ENCODE measurements around the gene LRP1B. TPM values are rescaled to one million over a fixed set of nuclear protein-coding genes. Genes with fewer than 3 reads are reported as not detected.

Gene LRP1B
- total RNA-seq, 8 experiments from 2014 or later: 0.04 to 31.2 (median 11.5) TPM

DNA sequence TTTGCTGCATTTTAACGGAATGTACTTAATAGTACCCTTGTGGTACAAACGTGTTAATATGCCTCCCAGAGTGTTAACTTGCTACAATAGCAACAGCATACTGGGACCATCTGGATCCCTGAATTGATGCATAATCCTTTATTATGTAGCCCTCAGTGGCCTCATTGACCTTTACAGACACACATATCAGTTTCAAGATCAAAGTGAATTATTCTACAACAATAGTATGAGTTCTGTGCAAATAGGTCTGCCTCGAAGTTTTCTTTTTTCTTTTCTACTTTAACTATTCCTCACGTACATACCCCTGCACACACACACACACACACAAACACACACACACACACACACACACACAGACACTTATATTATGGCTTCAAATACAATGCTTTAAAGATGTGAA is 1622.1 kb downstream of the LRP1B start:
- no peak overlapping the region for H3K4me3 ChIP-seq
- WGBS, 10 experiments: 0 to 67% (median 34%) methylated on average over 1 to 4 of the region's 4 CpGs; no CpG with 5 or more reads in 2 of the 10 experiments
- peaks cover 0 to 12% of the 10 kb centered on the region in 2 donors for H3K4me1 ChIP-seq (replicated peaks in 1 of 2)
- in situ Hi-C loops (cut with MboI; ENCODE audit: low pct_unique_long_range_greater_than_20kb in 2 of 9, low sequenced_read_pairs in 9 of 9, unreplicated experiment in 9 of 9): no loop called here
- H3K27ac ChIP-seq: no peak overlapping the region
- ATAC-seq (replicated peaks in 6 of 8): no peak

DNA sequence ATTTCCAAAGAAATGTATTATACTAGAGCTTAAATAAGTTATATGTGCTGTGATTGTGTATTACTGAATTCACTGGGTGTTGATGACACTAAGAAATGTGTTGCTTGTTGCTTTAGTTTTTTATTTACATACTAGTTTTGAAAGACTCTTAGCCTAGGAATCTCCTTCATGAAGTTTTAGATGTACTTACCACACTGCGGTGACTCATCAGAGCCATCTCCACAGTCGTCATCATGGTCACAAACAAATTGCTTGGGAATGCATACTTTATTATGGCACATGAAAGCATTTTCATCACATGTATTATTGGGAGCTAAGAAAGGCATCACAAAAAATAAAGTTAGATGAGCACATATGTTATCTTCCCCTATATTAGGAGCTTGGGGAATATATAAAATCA is 1624.2 kb downstream of the LRP1B start:
- ATAC-seq (replicated peaks in 6 of 8): peak in 3 of 8 experiments; percentile 35 to 73 (median 59)
- 47 to 100% (median 76%) methylated on average over 1 to 2 of the region's 2 CpGs; no CpG with 5 or more reads in 2 of the 10 experiments for whole genome bisulfite sequencing, 10 experiments
- in situ Hi-C loops (cut with MboI; ENCODE audit: low pct_unique_long_range_greater_than_20kb in 2 of 9, low sequenced_read_pairs in 9 of 9, unreplicated experiment in 9 of 9): no loop called here
- H3K4me1 ChIP-seq (replicated peaks in 1 of 2): peaks cover 0 to 12% of the 10 kb centered on the region in 2 donors
- no peak overlapping the region for H3K4me3 ChIP-seq
- no peak overlapping the region for H3K27ac ChIP-seq

DNA sequence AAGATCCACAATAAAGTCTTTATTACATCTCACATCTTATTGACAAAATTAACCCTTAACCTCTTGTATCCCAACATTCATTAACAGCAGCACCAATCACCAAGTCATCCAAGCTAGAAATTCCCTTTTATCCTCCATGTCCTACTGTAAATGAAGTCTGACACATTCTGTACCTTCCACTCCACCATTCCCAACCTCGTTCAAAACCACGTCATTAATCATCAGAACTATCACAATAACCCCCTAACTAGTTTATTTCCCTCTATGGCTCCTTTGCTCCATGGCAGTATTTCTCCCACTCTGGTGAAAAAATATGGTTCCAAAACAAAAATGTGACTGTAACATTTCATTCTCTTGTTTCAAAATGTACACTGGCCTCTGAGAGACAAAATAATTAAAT is 1626.2 kb downstream of the LRP1B start:
- peaks cover 0 to 12% of the 10 kb centered on the region in 2 donors for H3K4me1 ChIP-seq (replicated peaks in 1 of 2)
- no peak overlapping the region for H3K27ac ChIP-seq
- WGBS, 10 experiments: 0 to 100% (median 80%) methylated on average over 1 to 2 of the region's 2 CpGs; no CpG with 5 or more reads in 3 of the 10 experiments
- in situ Hi-C loops (cut with MboI; ENCODE audit: low pct_unique_long_range_greater_than_20kb in 2 of 9, low sequenced_read_pairs in 9 of 9, unreplicated experiment in 9 of 9): no loop called here
- no peak for ATAC-seq (replicated peaks in 6 of 8)
- no peak overlapping the region for H3K4me3 ChIP-seq

DNA sequence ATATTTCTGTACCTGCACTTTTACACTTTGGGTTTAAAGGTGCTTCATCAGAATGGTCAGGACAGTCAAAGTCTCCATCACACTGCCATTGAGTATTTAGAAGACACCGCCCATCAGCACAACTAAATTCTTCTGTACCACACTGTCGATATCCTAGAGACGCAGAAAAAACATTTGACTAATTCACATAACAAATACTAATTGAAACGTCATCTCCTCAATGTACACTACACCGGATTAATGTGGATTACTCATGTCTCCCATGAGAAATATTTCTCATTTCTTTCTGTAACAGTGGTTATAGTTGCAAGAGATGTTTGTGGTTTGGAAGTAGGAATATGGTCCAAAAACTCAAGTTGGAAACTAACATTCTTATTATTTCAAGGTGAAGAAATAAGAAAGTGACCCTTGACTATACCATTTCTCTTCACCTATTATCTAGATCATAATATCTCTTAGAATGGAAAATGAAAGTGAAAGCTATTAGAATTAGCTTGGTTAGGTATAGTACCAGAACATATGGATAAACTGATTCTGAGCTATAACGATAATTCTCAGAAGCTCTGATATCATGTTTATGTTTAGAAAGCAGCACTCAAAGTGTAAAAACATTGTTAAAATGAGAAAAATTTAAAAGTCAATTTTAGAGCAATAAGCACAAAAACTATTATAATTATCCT is 1627.7 kb downstream of the LRP1B start:
- ATAC-seq (replicated peaks in 6 of 8): peak in 1 of 8 experiments; percentile 38
- Histone ChIP-seq H3K4me1 (replicated peaks in 1 of 2) (no peaks in the 10 kb centered on the region), H3K27ac (no peak overlapping the region), H3K4me3 (no peak overlapping the region)
- 33 to 100% (median 71%) methylated on average over 1 to 6 of the region's 6 CpGs for WGBS, 10 experiments
- in situ Hi-C loops (cut with MboI; ENCODE audit: low pct_unique_long_range_greater_than_20kb in 2 of 9, low sequenced_read_pairs in 9 of 9, unreplicated experiment in 9 of 9): no loop called here

DNA sequence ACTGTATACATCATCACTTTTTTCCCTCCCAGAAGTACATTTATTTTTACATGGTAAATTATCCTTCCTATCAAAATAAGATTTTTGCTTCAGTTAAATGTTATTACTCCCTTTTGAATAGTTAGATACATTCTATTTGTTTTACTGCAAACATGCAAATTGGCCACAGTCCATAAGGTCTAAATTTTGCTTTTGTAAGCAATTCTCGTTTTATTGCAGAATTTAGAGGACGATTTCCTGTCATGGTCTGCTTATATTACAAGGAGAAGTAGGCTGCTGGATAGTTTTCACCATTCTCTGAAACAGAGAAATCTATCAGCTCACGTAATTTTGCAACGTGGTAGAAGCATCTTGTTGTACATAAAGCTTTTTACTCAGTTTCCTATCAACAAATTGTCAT is 1632.5 kb downstream of the LRP1B start:
- H3K4me3 ChIP-seq: no peak overlapping the region
- ATAC-seq (replicated peaks in 6 of 8): no peak
- in situ Hi-C loops (cut with MboI; ENCODE audit: low pct_unique_long_range_greater_than_20kb in 2 of 9, low sequenced_read_pairs in 9 of 9, unreplicated experiment in 9 of 9): no loop called here
- WGBS, 10 experiments: 17 to 91% (median 61%) methylated on average over 2 to 4 of the region's 4 CpGs
- no peak overlapping the region for H3K27ac ChIP-seq
- H3K4me1 ChIP-seq (replicated peaks in 1 of 2): no peaks in the 10 kb centered on the region

DNA sequence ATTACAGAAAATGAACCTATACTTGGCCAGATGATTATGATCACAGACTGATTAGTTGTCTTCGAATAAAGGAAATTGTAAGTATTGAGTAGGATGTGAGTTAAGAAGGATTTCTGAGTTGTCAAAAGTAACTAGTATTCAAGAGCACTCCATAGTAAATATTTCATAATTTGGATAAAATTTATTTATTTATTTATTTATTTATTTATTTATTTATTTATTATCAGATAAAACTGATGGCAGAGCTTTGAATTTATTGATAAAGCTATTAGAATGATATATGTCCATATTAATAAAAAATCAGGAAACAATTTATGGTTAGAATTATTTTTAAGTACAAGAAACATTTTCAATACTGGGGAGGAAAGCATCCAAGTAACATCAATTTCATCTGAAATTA is 1634.1 kb downstream of the LRP1B start:
- no peak for ATAC-seq (replicated peaks in 6 of 8)
- Histone ChIP-seq H3K4me3 (no peak overlapping the region), H3K27ac (no peak overlapping the region), H3K4me1 (replicated peaks in 1 of 2) (no peaks in the 10 kb centered on the region)
- WGBS, 10 experiments: 75 to 100% (median 100%) methylated on average over 1 of the region's 1 CpG; no CpG with 5 or more reads in 2 of the 10 experiments
- in situ Hi-C loops (cut with MboI; ENCODE audit: low pct_unique_long_range_greater_than_20kb in 2 of 9, low sequenced_read_pairs in 9 of 9, unreplicated experiment in 9 of 9): no loop called here

DNA sequence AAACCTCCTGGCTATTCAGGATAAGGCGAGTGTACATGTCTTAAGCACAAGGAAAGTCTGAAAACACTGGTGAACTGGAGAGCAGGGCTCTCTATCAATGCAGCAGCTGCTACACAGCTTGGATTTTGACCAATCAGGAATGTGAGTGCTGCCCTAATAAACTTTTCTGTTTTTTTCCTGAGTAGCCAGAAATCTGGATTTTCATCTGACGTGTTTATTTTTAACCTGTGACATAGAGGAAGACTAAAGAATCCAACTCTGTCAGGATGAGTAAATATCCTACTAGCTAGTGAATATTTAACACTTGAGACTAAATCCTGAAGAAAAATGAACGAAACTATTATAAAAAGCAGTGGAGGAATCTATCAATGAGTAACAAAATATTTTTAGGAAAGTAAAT is 1638.9 kb downstream of the LRP1B start:
- Histone ChIP-seq H3K4me3 (no peak overlapping the region), H3K27ac (no peak overlapping the region), H3K4me1 (replicated peaks in 1 of 2) (no peaks in the 10 kb centered on the region)
- 19 to 100% (median 88%) methylated on average over 1 to 3 of the region's 3 CpGs; no CpG with 5 or more reads in 1 of the 10 experiments for WGBS, 10 experiments
- ATAC-seq (replicated peaks in 6 of 8): no peak
- in situ Hi-C loops (cut with MboI; ENCODE audit: low pct_unique_long_range_greater_than_20kb in 2 of 9, low sequenced_read_pairs in 9 of 9, unreplicated experiment in 9 of 9): no loop called here

DNA sequence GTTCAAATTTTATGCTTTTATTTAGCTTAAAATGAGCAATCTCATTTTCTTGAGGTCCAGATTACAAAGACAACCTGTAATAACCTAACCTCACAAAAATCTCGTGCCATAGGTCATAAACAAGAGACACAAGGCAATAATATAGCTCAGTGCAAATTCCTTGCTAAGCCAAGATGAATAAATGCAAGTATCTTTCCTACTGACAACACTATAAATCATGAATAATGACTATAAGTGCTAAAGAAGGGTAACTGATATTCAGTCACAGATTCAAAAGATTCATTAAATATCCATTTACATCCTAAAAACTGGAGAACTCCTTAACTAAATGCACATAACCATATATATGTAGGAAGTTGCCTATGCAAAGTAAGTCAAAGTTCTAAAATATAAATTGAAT is 1641.6 kb downstream of the LRP1B start:
- in situ Hi-C loops (cut with MboI; ENCODE audit: low pct_unique_long_range_greater_than_20kb in 2 of 9, low sequenced_read_pairs in 9 of 9, unreplicated experiment in 9 of 9): no loop called here
- no peak overlapping the region for H3K27ac ChIP-seq
- peak in 3 of 8 experiments; percentile 35 to 91 (median 68) for ATAC-seq (replicated peaks in 6 of 8)
- H3K4me3 ChIP-seq: no peak overlapping the region
- H3K4me1 ChIP-seq (replicated peaks in 1 of 2): no peaks in the 10 kb centered on the region
- 0 to 88% (median 58%) methylated on average over 1 of the region's 1 CpG; no CpG with 5 or more reads in 2 of the 10 experiments for WGBS, 10 experiments

DNA sequence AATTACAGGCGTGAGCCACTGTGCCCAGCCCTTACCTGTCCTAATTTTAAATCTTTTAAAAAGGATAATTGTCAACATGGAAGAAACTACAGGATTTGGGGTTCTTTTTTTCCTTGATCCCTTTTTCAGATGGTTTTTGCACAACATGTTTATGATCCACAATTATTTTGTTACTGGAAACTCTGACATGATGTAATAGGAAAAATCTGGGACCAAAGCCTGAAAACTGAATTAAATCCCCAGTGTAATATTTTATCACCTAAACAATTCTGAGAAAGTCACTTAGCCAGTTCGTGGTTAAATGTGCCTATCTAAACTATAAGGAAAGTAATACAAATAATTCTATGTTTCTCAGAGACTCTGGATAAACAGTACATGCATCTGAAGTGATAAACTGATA is 1649.7 kb downstream of the LRP1B start:
- WGBS, 10 experiments: 43 to 100% (median 79%) methylated on average over 1 to 2 of the region's 2 CpGs; no CpG with 5 or more reads in 1 of the 10 experiments

DNA sequence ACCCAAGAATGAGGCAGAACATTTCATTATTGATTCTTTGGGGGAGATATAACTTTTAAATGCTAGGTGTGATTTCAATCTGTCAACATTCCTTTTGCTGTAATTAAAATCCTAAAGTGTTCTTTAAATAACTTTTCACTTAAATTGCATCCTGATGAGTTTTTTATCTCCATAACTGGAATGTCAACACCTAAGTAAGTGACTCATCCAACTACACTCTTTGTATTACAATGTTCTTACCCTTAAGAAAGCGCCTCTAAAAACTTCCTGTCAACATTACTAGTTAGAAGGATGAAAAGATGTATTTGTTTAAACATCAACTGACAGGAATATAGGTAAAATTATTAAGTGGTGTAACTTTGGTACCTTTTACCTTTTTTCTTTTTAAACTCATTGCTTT is 1657.0 kb downstream of the LRP1B start:
- H3K27ac ChIP-seq: no peak overlapping the region
- H3K4me3 ChIP-seq: no peak overlapping the region
- in situ Hi-C loops (cut with MboI; ENCODE audit: low pct_unique_long_range_greater_than_20kb in 2 of 9, low sequenced_read_pairs in 9 of 9, unreplicated experiment in 9 of 9): no loop called here
- no peaks in the 10 kb centered on the region for H3K4me1 ChIP-seq (replicated peaks in 1 of 2)
- WGBS, 10 experiments: 20 to 100% (median 88%) methylated on average over 1 of the region's 1 CpG; no CpG with 5 or more reads in 1 of the 10 experiments
- no peak for ATAC-seq (replicated peaks in 6 of 8)

More for the DNA sequence above, 1649.7 kb downstream of the LRP1B start:
- Histone ChIP-seq H3K4me3 (no peak overlapping the region), H3K27ac (no peak overlapping the region), H3K4me1 (replicated peaks in 1 of 2) (peaks cover 0 to 4% of the 10 kb centered on the region in 2 donors)
- in situ Hi-C loops (cut with MboI; ENCODE audit: low pct_unique_long_range_greater_than_20kb in 2 of 9, low sequenced_read_pairs in 9 of 9, unreplicated experiment in 9 of 9): no loop called here
- no peak for ATAC-seq (replicated peaks in 6 of 8)

DNA sequence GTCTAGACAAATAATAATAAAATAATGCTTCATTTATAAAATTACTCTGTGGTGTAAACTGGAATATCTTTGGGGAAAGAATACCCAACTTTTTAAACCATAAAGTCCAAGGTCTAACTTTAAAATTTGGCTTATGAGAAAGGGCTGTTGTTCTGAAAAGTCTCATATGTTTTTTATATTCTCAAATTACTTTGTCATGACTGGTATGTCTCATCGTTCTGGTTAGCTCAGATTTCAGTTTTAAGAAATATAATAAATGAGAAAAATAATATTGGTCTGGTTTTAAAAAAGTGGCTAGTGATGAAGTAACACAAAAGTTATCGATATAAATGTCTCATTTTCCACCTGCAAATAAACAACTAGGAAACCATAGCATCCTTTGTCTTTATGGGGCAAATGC is 1658.1 kb downstream of the LRP1B start:
- Histone ChIP-seq H3K27ac (no peak overlapping the region), H3K4me1 (replicated peaks in 1 of 2) (no peaks in the 10 kb centered on the region), H3K4me3 (no peak overlapping the region)
- 0 to 100% (median 64%) methylated on average over 1 to 2 of the region's 2 CpGs; no CpG with 5 or more reads in 1 of the 10 experiments for WGBS, 10 experiments
- no peak for ATAC-seq (replicated peaks in 6 of 8)
- in situ Hi-C loops (cut with MboI; ENCODE audit: low pct_unique_long_range_greater_than_20kb in 2 of 9, low sequenced_read_pairs in 9 of 9, unreplicated experiment in 9 of 9): no loop called here

DNA sequence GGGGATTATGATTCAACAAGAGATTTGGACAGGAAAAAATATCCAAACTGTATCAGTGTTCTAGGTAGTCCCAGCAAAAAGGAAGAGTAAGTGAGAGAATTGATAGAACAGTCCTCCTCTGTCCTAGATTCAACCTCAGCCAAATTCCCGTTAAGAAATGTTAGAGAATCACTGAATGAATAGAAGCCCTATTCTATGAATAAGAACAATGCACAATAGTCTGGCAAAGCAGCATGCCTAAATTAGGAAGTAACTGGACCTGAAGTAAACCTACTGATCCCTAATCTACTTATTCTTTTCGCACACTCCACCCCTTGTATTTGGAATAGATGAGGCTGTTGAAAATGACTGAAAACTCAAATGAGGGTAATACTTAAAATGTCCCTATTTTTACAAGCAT is 1665.5 kb downstream of the LRP1B start:
- in situ Hi-C loops (cut with MboI; ENCODE audit: low pct_unique_long_range_greater_than_20kb in 2 of 9, low sequenced_read_pairs in 9 of 9, unreplicated experiment in 9 of 9): no loop called here
- WGBS, 10 experiments: 83 to 100% (median 100%) methylated on average over 1 to 2 of the region's 2 CpGs; no CpG with 5 or more reads in 2 of the 10 experiments

DNA sequence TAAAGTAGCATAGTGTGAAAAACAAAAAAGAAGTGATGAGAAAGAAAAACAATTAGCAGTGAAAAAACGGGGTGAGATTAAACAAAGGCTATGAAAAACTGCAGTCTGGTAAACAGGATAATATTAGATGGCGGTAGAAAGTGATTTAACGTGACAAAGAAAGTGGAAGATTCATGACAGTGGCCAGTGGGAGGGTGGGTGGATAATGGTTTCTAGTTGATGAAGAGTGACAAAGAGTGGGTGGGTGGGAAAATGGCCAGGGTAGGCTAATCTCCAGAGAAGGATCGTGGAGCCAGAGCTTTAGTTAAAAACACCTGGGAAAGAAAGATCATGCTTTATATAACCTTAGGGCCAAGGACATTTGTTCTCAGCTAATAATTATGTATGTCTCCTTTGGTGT is 1667.8 kb downstream of the LRP1B start:
- peaks cover 2 to 14% of the 10 kb centered on the region in 2 donors for H3K4me1 ChIP-seq (replicated peaks in 1 of 2)
- no peak overlapping the region for H3K27ac ChIP-seq
- no peak overlapping the region for H3K4me3 ChIP-seq
- 4 to 84% (median 47%) methylated on average over 1 to 4 of the region's 4 CpGs; no CpG with 5 or more reads in 1 of the 10 experiments for WGBS, 10 experiments
- peak in 4 of 8 experiments; percentile 27 to 51 (median 46) for ATAC-seq (replicated peaks in 6 of 8)
- in situ Hi-C loops (cut with MboI; ENCODE audit: low pct_unique_long_range_greater_than_20kb in 2 of 9, low sequenced_read_pairs in 9 of 9, unreplicated experiment in 9 of 9): no loop called here

More for the DNA sequence above, 1665.5 kb downstream of the LRP1B start:
- H3K27ac ChIP-seq: no peak overlapping the region
- ATAC-seq (replicated peaks in 6 of 8): no peak
- peaks cover 2 to 14% of the 10 kb centered on the region in 2 donors for H3K4me1 ChIP-seq (replicated peaks in 1 of 2)
- no peak overlapping the region for H3K4me3 ChIP-seq

DNA sequence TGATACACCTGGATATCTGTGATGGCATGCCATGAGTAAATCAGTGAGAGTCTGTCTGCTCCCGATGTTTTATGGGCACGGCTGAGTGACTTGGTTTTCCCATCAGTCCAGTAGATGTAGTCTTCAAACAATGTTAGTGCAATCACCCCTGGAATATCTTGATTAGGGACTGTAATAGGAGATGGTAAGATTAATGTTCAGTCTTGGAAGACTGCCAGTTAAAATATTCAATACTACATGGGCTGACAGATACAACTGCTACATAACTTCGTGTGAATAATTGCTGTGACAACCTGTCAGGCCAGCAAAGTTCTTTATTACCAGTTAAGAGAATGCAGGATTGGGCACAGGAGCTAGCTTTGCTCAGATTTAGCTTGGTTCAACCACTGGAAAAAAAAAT is 1673.3 kb downstream of the LRP1B start:
- Histone ChIP-seq H3K27ac (no peak overlapping the region), H3K4me1 (replicated peaks in 1 of 2) (peaks cover 2 to 14% of the 10 kb centered on the region in 2 donors), H3K4me3 (no peak overlapping the region)
- 50 to 93% (median 81%) methylated on average over 1 to 3 of the region's 3 CpGs; no CpG with 5 or more reads in 5 of the 10 experiments for WGBS, 10 experiments
- ATAC-seq (replicated peaks in 6 of 8): peak in 6 of 8 experiments; percentile 20 to 91 (median 80)
- in situ Hi-C loops (cut with MboI; ENCODE audit: low pct_unique_long_range_greater_than_20kb in 2 of 9, low sequenced_read_pairs in 9 of 9, unreplicated experiment in 9 of 9): no loop called here
